ENCODE measurements around the gene PDZRN3.
"Not testable (repeated sequence)": the region's sequence is repeated elsewhere in the genome, so short reads cannot be mapped to it uniquely, and the experiment has no call there.

PDZRN3 gene

GRCh38 chr3:73586190-73586589, 38.6 kb downstream of the PDZRN3 start:
- DNase-seq = no peak

- DNase-seq = no peak
Observed at GRCh38 chr3:73584873-73585272, 39.9 kb downstream of the PDZRN3 start.

DNA sequence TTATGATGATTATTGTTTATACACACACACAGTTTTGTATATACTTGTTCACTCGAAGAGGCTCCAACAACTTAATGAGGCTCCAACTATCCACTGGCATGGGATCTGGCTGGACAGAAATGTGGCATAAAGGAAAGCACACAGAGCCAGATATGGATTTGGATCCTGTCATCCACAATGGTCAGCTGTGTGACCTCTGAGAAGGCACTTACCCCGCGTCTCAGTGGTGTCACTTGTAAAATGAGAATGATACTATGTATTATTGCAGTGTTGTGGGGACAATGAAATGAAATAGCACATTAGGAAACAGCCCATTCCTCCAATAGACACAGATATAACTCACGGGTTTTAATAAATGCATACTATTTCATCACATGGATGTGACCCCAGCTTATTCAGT, 42.2 kb downstream of the PDZRN3 start:
- no peak for DNase-seq

GRCh38 chr3:73581134-73581846, 43.5 kb downstream of the PDZRN3 start:
- no peak for DNase-seq

DNA sequence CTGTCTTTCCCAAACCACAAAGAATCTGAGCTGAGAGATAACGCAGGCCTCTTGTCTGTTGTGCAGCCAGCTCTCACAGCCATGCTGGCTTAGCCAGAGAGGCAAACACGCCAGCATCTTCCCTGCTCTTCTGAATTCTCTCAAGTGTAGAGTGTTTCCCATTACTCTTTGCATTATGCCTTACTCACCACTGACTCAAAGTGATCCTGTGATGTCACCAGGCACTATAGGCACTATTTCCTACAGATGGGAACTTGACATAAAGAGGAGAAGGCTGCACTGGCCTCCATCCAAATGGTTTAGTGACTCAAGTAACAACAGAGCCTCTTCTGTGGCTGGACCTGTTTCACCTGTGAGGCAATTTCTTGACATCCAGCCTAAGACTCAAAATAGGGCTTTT, 44.4 kb downstream of the PDZRN3 start:
- no peak for DNase-seq

GRCh38 chr3:73577704-73578103, 47.0 kb downstream of the PDZRN3 start:
- DNase-seq = no peak

DNA sequence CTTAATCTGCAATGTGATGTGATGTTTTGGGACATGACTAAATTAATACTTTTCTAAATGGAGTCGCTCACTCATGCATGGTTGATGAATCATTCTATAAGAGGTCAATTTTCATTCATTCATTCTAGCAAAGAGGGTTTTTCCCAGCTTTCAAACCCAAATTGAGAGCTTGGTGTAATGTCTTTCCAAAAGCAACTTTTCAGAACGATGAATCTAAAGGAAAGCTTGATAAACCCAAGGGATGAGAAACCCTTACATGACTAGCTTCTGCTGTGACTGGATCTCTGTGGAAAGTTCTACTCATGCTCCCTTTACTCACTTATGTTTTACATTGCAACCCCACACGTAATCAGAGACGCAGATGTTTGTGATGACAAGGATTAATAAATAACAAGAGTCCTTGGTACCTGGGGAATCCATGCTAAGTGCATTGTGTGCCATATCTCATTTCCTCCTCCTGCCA, 47.7 kb downstream of the PDZRN3 start:
- DNase-seq = no peak

- no peak for DNase-seq
Observed at GRCh38 chr3:73575953-73576352, 48.8 kb downstream of the PDZRN3 start.

GRCh38 chr3:73575519-73575918, 49.2 kb downstream of the PDZRN3 start:
- DNase-seq = no peak

- DNase-seq = no peak
Observed at GRCh38 chr3:73573204-73573603, 51.5 kb downstream of the PDZRN3 start.

GRCh38 chr3:73572368-73572767, 52.4 kb downstream of the PDZRN3 start:
- DNase-seq = no peak

GRCh38 chr3:73571238-73571794, 53.4 kb downstream of the PDZRN3 start:
- no peak for DNase-seq

- no peak for DNase-seq
Observed at GRCh38 chr3:73569246-73569760, 55.4 kb downstream of the PDZRN3 start.

DNA sequence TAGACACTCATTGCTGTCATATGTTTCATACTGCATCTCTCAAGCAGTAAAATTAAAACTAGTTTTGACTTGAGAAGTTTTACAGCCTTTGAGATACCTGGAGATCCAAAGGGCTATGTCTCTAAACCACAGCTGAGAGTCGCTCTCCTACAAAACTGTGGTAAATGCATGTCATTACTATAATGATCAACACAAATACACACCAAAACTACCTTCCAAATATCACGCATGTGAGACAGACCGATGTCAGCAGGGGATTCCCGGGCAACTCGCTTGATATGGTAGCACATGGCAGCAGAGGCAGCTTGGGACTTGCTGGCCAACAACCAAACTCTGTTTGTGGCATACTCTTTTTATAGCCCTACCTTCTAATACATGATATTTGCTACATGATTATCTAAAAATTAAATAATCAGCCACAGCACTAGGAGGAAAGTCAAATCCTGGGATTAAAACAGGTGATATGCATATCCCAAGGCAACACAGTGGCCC, 56.3 kb downstream of the PDZRN3 start:
- DNase-seq = no peak

DNA sequence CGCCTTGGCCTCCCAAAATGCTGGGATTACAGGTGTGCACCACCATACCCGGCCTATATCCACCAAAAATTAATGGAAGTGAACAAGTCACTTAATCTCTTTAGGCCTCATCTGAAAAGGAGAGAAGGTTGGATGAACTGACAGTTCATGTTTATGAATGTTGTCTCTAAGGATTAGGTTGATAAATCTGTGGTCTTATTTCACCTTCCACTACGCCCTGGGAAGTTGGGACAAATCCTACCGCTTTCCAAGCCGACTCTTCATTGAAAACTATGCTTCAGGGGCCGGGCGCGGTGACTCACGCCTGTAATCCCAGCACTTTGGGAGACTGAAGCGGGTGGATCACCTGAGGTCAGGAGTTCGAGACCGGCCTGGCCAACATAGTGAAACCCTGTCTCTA, 59.4 kb downstream of the PDZRN3 start:
- DNase-seq = not testable (repeated sequence)

DNA sequence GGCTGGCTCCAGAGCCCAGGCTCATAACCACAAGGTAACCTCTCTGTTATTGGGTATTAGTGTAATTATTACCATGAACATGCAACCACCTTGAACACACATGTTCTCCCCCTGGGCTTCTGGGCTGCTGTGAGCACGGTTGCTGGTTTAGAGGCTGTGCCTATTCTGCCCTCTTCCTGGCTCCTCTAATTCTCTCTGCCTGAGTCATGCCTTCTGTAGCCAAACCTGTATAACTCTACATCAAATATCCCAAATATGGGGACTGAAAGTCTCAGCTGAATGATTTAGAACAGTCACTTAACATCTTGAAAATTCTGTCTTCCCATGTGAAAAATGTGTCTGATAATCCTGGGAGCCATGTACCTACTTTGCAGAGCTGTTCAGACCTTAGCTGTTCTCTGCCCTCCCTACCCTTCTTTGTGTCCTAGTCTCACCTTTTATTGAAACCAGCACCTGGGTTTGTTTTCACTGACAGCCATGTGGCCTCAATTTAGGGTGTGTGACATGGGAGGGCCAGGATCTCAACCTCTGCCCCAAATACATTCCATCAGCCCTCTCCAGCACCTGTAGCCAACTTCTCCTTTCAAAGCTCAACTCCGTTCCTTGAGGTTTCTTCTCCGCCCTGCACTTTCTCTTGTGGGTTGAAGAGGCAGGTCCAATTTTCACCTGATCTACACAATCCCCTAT, 60.7 kb downstream of the PDZRN3 start:
- DNase-seq = no peak

DNA sequence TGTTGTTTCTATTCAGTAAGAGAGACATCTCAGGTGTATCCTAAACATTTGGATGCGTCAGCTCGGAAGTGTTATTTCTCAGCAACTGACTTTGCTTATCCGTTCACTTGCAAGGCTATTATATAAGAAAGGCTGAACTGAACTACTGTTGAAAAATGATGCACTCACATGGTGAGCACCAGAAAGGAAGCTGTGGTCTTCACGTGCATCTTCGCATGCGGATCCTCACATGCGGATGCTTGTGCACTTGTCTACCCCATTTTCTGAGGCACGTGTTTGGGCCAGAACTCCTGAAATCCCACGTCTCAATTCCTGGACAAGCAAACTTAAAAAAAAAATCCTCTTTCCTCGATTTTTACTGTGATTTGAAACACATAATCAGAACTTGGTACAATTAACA, 63.2 kb downstream of the PDZRN3 start:
- no peak for DNase-seq

DNA sequence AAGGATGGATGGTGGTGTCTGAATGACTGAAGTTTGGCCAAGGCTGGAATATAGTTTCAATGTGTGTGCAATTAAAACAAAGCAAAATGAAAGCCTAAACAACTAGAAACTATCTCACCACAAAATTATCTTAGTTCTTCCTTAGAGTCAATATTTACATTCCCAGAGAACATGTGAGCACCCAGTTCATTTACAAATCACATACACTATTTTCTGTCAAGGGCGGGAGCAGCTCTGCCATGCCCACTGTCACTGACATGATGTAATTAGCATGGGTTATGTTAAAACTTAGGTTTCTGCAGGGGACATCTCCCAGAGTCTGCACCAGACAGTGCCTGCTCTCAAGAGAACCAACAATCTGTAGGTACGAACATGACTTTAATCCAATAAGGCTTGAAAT, 65.0 kb downstream of the PDZRN3 start:
- DNase-seq = no peak

DNA sequence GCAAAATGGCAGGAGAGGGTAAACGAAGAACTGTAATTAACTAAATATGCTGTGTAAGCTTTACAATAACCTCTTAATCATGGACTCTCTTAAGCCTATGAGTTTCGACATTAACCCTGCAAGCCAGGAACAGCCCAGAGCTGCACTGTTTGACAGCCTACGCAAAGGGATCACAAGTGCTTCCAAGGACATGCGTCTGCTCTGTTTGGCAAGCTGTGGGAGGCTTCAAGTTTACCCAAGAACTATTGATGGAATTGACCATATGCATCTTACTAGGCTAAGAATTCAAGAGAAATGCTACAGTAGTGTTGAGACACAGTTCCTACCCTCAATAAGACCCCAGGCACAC, 66.0 kb downstream of the PDZRN3 start:
- DNase-seq = no peak

DNA sequence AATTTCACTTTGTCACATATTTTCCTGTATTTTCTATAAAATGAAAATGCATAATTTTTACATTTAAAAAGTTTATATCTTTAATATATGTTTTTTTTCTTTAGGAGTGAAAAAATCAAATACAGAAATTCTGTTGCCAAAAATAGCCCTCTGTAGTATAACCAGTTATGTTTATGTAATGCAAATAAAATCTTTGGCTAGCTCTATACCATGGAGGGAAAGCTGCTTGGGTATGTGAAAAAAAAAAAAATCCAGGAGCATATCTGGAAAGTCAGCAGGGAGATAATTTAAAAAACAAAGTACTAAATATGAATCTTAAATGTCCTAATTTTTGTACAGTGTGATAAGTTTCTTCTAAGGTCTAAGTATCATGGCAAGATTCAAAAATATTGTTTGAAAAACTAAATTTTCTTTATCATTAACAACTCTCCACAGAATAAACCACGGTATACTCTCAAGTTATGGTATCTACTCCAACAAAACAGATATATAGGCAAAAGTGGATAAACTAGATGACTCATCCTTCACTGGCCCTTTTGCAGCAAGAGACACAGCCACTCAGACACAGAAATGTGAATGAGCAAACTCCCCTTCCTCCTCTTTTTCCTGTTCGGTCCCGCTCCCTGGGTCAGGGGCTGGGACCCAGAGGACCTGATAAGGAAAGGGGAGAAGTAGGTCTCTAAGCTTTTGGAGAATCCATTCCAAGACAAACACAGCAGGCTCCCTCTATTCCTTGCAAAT, 66.6 kb downstream of the PDZRN3 start:
- DNase-seq = no peak

GRCh38 chr3:73556520-73557372, 68.0 kb downstream of the PDZRN3 start:
- DNase-seq = no peak

DNA sequence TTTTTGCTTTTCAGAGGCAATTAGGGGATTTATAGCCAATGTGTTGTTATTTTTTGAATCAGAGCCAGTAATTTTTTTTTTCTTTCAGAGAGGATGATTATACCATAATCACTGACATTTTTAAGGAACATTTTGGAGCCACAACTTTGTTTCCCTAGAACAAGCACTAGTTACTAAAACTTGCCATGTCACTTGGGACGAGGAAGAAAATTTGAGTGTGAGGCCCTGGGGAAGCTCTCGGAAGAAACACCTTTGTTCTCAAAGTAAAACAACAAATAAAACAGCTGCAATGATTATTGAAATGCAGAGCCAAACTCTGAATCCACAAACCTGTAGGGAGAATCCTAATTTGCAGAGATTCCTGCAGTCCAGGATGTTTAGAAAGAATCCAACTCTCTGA, 69.7 kb downstream of the PDZRN3 start:
- DNase-seq = no peak
